HG03558 (cell line): ENCODE results near the gene HOXD10.

ENCODE experiments used
- ATAC-seq: cut with Tn5 transposase; IDR thresholded peaks from one replicate; pipeline ENCODE4 v1.9.1; 2021; ENCODE audit warnings: moderate number of reproducible peaks; ENCODE audit not compliant: unreplicated experiment; ENCODE audit errors: extremely low read depth

Gene HOXD10

GRCh38 chr2:176115883-176116813, at the start of gene HOXD10:
Gene HOXD10, plus strand, starts transcription at chr2:176116778. Its CDS starts 56 bp downstream, at chr2:176116834.
- no peak for ATAC-seq

- ATAC-seq, result no peak
Measured at GRCh38 chr2:176067589-176068418, 48.8 kb upstream of the HOXD10 start.

- ATAC-seq, result no peak
Measured at GRCh38 chr2:176068419-176068832, 48.2 kb upstream of the HOXD10 start.

- ATAC-seq, result no peak
Measured at GRCh38 chr2:176071330-176072291, 45.0 kb upstream of the HOXD10 start.

- ATAC-seq, result no peak
Measured at GRCh38 chr2:176072292-176072669, 44.3 kb upstream of the HOXD10 start.

GRCh38 chr2:176072951-176073904, 43.4 kb upstream of the HOXD10 start:
- ATAC-seq, result no peak

- no peak for ATAC-seq
Measured at GRCh38 chr2:176074919-176075425, 41.6 kb upstream of the HOXD10 start.

GRCh38 chr2:176075481-176075880, 41.1 kb upstream of the HOXD10 start:
- ATAC-seq, result no peak

GRCh38 chr2:176076063-176076462, 40.5 kb upstream of the HOXD10 start:
- no peak for ATAC-seq

GRCh38 chr2:176076796-176077195, 39.8 kb upstream of the HOXD10 start:
- no peak for ATAC-seq

GRCh38 chr2:176078541-176079284, 37.9 kb upstream of the HOXD10 start:
- ATAC-seq, result no peak

- ATAC-seq, result no peak
Measured at GRCh38 chr2:176079285-176079830, 37.2 kb upstream of the HOXD10 start.

GRCh38 chr2:176079831-176080539, 36.6 kb upstream of the HOXD10 start:
- no peak for ATAC-seq

GRCh38 chr2:176080540-176081375, 35.8 kb upstream of the HOXD10 start:
- ATAC-seq, result no peak

GRCh38 chr2:176081376-176081836, 35.2 kb upstream of the HOXD10 start:
- no peak for ATAC-seq

GRCh38 chr2:176081837-176082524, 34.6 kb upstream of the HOXD10 start:
- ATAC-seq, result no peak
